GM23338 (cell line): Measurements from ENCODE around the gene RAPGEF4. TPM values are rescaled to one million over a fixed set of nuclear protein-coding genes. Genes with fewer than 3 reads are reported as not detected.

Experiments
- ATAC-seq: fragments of 200-7000 bp; cut with Tn5 transposase; 3 replicates; pipeline ENCODE4 v1.9.1; 2020
- DNase-seq: peaks from one replicate; pipeline ENCODE4 v3.0.0-alpha.2; 2015; ENCODE audit warnings: low spot score
- H2AFZ ChIP-seq: fragments of 200-600 bp; sonication (generic); 2 replicates; pipeline ENCODE4 v1.8.0; 2016; ENCODE audit warnings: antibody characterized with exemption, mild to moderate bottlenecking, moderate library complexity
- H3F3A ChIP-seq: fragments of 200-600 bp; sonication (generic); replicated peaks from 2 replicates; pipeline ENCODE4 v1.8.0; 2017; ENCODE audit warnings: antibody characterized with exemption, mixed run types, low read depth
- H3K27ac ChIP-seq: fragments of 200-600 bp; sonication (generic); 2 replicates; pipeline ENCODE4 v1.6.1; 2016; ENCODE audit warnings: low read depth
- H3K27me3 ChIP-seq: fragments of 200-600 bp; sonication (generic); 2 replicates; pipeline ENCODE4 v1.8.0; 2016; ENCODE audit warnings: mild to moderate bottlenecking, mixed run types, moderate library complexity; ENCODE audit not compliant: insufficient read depth
- H3K36me3 ChIP-seq: fragments of 200-600 bp; sonication (generic); 2 replicates; pipeline ENCODE4 v1.8.0; 2016; ENCODE audit warnings: mild to moderate bottlenecking; ENCODE audit not compliant: insufficient read depth
- H3K4me1 ChIP-seq: fragments of 200-600 bp; sonication (generic); 2 replicates; pipeline ENCODE4 v1.8.0; 2016; ENCODE audit warnings: mild to moderate bottlenecking, moderate library complexity; ENCODE audit not compliant: insufficient read depth
- H3K4me2 ChIP-seq: fragments of 200-600 bp; sonication (generic); 2 replicates; pipeline ENCODE4 v1.7.1; 2017; ENCODE audit warnings: mixed run types
- H3K4me3 ChIP-seq: fragments of 200-600 bp; sonication (generic); 2 replicates; pipeline ENCODE4 v1.6.1; 2016; ENCODE audit warnings: mixed run types
- H3K79me2 ChIP-seq: fragments of 200-600 bp; sonication (generic); replicated peaks from 2 replicates; pipeline ENCODE4 v1.8.0; 2017; ENCODE audit warnings: mild to moderate bottlenecking; ENCODE audit not compliant: insufficient read depth
- H3K9me2 ChIP-seq: fragments of 200-600 bp; sonication (generic); 2 replicates; pipeline ENCODE4 v1.8.0; 2017; ENCODE audit not compliant: insufficient read depth
- H4K20me1 ChIP-seq: fragments of 200-600 bp; sonication (generic); replicated peaks from 2 replicates; pipeline ENCODE4 v1.8.0; 2017; ENCODE audit warnings: mild to moderate bottlenecking; ENCODE audit not compliant: insufficient read depth
- H3K27ac Mint-ChIP-seq: 2 replicates; pipeline ENCODE4 v1.8.0; 2020; ENCODE audit warnings: inconsistent platforms, mild to moderate bottlenecking, moderate library complexity, mixed read lengths
- H3K27me3 Mint-ChIP-seq: 3 replicates; pipeline ENCODE4 v1.8.0; 2022; ENCODE audit warnings: low read depth, mild to moderate bottlenecking, moderate library complexity, mixed read lengths, inconsistent platforms; ENCODE audit not compliant: insufficient read depth, poor library complexity
- H3K36me3 Mint-ChIP-seq: 3 replicates; pipeline ENCODE4 v1.8.0; 2021; ENCODE audit warnings: low read depth, mild to moderate bottlenecking, inconsistent platforms, moderate library complexity, mixed read lengths
- H3K4me1 Mint-ChIP-seq: 3 replicates; pipeline ENCODE4 v1.8.0; 2020; ENCODE audit warnings: mild to moderate bottlenecking, inconsistent platforms, mixed read lengths
- H3K4me3 Mint-ChIP-seq: 3 replicates; pipeline ENCODE4 v1.8.0; 2021; ENCODE audit warnings: moderate library complexity, mild to moderate bottlenecking, inconsistent platforms, mixed read lengths
- H3K9me3 Mint-ChIP-seq: 3 replicates; pipeline ENCODE4 v1.8.0; 2020; ENCODE audit warnings: moderate library complexity, mild to moderate bottlenecking, inconsistent platforms, mixed read lengths
- CREB1 ChIP-seq: fragments of 250-450 bp; sonication (Bioruptor Pico); IDR thresholded peaks from 2 replicates; pipeline ENCODE4 v1.5.0; 2020; ENCODE audit warnings: low read depth, mild to moderate bottlenecking, moderate library complexity
- CTCF ChIP-seq, 2 experiments: fragments of 200-600 bp in 1 of 2; sonication (generic) in 1 of 2; conservative IDR thresholded peaks; 2 replicates each; pipeline versions ENCODE4 v1.5.1 to v1.6.1; 2016 to 2017; ENCODE audit warnings: antibody characterized with exemption in 2 of 2, low read depth in 2 of 2, mild to moderate bottlenecking in 2 of 2, moderate library complexity in 1 of 2
- EZH2 ChIP-seq: fragments of 200-600 bp; sonication (generic); IDR thresholded peaks from one replicate; pipeline ENCODE4 v1.8.0; 2017; ENCODE audit warnings: antibody characterized with exemption, mild to moderate bottlenecking, low read depth; ENCODE audit not compliant: unreplicated experiment
- EZH2phosphoT487 ChIP-seq: fragments of 200-600 bp; sonication (generic); IDR thresholded peaks from one replicate; pipeline ENCODE4 v1.8.1; 2018; ENCODE audit warnings: antibody characterized with exemption; ENCODE audit not compliant: unreplicated experiment
- JUNB ChIP-seq: IDR thresholded peaks from one replicate; pipeline ENCODE4 v1.6.1; 2016; ENCODE audit warnings: antibody characterized with exemption; ENCODE audit not compliant: unreplicated experiment
- NANOG ChIP-seq: IDR thresholded peaks from 2 replicates; pipeline ENCODE4 v1.6.1; 2016; ENCODE audit warnings: antibody characterized with exemption, borderline replicate concordance
- POLR2AphosphoS5 ChIP-seq: IDR thresholded peaks from 2 replicates; pipeline ENCODE4 v1.6.1; 2016; ENCODE audit warnings: antibody characterized with exemption, low read depth
- STAT1 ChIP-seq: IDR thresholded peaks from one replicate; pipeline ENCODE4 v1.6.1; 2016; ENCODE audit warnings: antibody characterized with exemption; ENCODE audit not compliant: unreplicated experiment
- ZNF114 ChIP-seq: fragments of 250-450 bp; sonication (Bioruptor Pico); IDR thresholded peaks from 2 replicates; pipeline ENCODE4 v1.5.0; 2020; ENCODE audit warnings: mild to moderate bottlenecking, moderate library complexity
- ZNF331 ChIP-seq: fragments of 250-450 bp; sonication (Bioruptor Pico); IDR thresholded peaks from 2 replicates; pipeline ENCODE4 v1.5.0; 2020; ENCODE audit warnings: low read depth, mild to moderate bottlenecking, moderate library complexity
- polyA plus RNA-seq: library from polyadenylated mRNA; unstranded; fragments of >200 nt; fragmentation: Nextera tagmentation; extraction: Ambion mirVana; gene quantifications from 2 replicates; pipeline ENCODE4 v1.2.1, GENCODE V29; 2016
- total RNA-seq: library from RNA; depleted of rRNA; stranded (reverse); fragments of >200 nt; shearing (Covaris generic); gene quantifications from 2 replicates; pipeline ENCODE4 v1.2.3, GENCODE V29; 2014
- TF ChIP-seq, protein P1 (sequence below): IDR thresholded peaks from 2 replicates; pipeline ENCODE4 v1.6.1; 2016; ENCODE audit warnings: antibody characterized with exemption
- TF ChIP-seq, protein P2 (sequence below): fragments of 250-450 bp; sonication (Bioruptor Pico); IDR thresholded peaks from 2 replicates; pipeline ENCODE4 v1.5.0; 2020; ENCODE audit warnings: mild to moderate bottlenecking, moderate library complexity
- TF ChIP-seq, protein P3 (sequence below): IDR thresholded peaks from one replicate; pipeline ENCODE4 v1.6.1; 2018; ENCODE audit warnings: antibody characterized with exemption; ENCODE audit not compliant: unreplicated experiment

The RAPGEF4 gene
- total and polyA plus RNA-seq, 2 experiments from 2014 or later = 1.7 to 4.7 TPM

- peaks cover 4% of the 10 kb centered on the region for H3K27me3 Mint-ChIP-seq
- H3K9me3 Mint-ChIP-seq = peaks cover 9% of the 10 kb centered on the region; the same call in 2 of the 3 replicates
- H3K4me1 Mint-ChIP-seq = no peaks in the 10 kb centered on the region
- no peak overlapping the region for H3K4me3 ChIP-seq
- no peak overlapping the region for H3K27ac ChIP-seq
- no peak overlapping the region for H3K4me3 Mint-ChIP-seq
- H2AFZ ChIP-seq = no peak overlapping the region
- no peak overlapping the region for H3K27ac Mint-ChIP-seq
- no peaks in the 10 kb centered on the region for H3K79me2 ChIP-seq
- no peaks in the 10 kb centered on the region for H3K36me3 Mint-ChIP-seq
- no peaks in the 10 kb centered on the region for H4K20me1 ChIP-seq
- ATAC-seq (no peak), DNase-seq (no peak)
- H3K4me1 ChIP-seq = no peaks in the 10 kb centered on the region
- no peak overlapping the region for H3K4me2 ChIP-seq
- TF ChIP-seq ZNF114 (CRISPR knock-in tag) (no peak), ZNF331 (CRISPR knock-in tag) (no peak), NANOG (no peak), EZH2phosphoT487 (no peak), EZH2 (no peak), STAT1 (no peak), POLR2AphosphoS5 (no peak), CREB1 (no peak), CTCF (conservative IDR thresholded peaks at IDR 0.05; ENCODE audit: low read depth in 2 of 2) (no peak), JUNB (no peak)
- TF ChIP-seq, protein P1, sequence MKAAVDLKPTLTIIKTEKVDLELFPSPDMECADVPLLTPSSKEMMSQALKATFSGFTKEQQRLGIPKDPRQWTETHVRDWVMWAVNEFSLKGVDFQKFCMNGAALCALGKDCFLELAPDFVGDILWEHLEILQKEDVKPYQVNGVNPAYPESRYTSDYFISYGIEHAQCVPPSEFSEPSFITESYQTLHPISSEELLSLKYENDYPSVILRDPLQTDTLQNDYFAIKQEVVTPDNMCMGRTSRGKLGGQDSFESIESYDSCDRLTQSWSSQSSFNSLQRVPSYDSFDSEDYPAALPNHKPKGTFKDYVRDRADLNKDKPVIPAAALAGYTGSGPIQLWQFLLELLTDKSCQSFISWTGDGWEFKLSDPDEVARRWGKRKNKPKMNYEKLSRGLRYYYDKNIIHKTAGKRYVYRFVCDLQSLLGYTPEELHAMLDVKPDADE = no peak
- TF ChIP-seq, protein P2, sequence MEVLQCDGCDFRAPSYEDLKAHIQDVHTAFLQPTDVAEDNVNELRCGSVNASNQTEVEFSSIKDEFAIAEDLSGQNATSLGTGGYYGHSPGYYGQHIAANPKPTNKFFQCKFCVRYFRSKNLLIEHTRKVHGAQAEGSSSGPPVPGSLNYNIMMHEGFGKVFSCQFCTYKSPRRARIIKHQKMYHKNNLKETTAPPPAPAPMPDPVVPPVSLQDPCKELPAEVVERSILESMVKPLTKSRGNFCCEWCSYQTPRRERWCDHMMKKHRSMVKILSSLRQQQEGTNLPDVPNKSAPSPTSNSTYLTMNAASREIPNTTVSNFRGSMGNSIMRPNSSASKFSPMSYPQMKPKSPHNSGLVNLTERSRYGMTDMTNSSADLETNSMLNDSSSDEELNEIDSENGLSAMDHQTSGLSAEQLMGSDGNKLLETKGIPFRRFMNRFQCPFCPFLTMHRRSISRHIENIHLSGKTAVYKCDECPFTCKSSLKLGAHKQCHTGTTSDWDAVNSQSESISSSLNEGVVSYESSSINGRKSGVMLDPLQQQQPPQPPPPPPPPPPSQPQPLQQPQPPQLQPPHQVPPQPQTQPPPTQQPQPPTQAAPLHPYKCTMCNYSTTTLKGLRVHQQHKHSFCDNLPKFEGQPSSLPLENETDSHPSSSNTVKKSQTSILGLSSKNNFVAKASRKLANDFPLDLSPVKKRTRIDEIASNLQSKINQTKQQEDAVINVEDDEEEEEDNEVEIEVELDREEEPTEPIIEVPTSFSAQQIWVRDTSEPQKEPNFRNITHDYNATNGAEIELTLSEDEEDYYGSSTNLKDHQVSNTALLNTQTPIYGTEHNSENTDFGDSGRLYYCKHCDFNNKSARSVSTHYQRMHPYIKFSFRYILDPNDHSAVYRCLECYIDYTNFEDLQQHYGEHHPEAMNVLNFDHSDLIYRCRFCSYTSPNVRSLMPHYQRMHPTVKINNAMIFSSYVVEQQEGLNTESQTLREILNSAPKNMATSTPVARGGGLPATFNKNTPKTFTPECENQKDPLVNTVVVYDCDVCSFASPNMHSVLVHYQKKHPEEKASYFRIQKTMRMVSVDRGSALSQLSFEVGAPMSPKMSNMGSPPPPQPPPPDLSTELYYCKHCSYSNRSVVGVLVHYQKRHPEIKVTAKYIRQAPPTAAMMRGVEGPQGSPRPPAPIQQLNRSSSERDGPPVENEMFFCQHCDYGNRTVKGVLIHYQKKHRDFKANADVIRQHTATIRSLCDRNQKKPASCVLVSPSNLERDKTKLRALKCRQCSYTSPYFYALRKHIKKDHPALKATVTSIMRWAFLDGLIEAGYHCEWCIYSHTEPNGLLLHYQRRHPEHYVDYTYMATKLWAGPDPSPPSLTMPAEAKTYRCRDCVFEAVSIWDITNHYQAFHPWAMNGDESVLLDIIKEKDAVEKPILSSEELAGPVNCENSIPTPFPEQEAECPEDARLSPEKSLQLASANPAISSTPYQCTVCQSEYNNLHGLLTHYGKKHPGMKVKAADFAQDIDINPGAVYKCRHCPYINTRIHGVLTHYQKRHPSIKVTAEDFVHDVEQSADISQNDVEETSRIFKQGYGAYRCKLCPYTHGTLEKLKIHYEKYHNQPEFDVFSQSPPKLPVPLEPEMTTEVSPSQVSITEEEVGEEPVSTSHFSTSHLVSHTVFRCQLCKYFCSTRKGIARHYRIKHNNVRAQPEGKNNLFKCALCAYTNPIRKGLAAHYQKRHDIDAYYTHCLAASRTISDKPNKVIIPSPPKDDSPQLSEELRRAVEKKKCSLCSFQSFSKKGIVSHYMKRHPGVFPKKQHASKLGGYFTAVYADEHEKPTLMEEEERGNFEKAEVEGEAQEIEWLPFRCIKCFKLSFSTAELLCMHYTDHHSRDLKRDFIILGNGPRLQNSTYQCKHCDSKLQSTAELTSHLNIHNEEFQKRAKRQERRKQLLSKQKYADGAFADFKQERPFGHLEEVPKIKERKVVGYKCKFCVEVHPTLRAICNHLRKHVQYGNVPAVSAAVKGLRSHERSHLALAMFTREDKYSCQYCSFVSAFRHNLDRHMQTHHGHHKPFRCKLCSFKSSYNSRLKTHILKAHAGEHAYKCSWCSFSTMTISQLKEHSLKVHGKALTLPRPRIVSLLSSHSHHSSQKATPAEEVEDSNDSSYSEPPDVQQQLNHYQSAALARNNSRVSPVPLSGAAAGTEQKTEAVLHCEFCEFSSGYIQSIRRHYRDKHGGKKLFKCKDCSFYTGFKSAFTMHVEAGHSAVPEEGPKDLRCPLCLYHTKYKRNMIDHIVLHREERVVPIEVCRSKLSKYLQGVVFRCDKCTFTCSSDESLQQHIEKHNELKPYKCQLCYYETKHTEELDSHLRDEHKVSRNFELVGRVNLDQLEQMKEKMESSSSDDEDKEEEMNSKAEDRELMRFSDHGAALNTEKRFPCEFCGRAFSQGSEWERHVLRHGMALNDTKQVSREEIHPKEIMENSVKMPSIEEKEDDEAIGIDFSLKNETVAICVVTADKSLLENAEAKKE = no peak
- TF ChIP-seq, protein P3, sequence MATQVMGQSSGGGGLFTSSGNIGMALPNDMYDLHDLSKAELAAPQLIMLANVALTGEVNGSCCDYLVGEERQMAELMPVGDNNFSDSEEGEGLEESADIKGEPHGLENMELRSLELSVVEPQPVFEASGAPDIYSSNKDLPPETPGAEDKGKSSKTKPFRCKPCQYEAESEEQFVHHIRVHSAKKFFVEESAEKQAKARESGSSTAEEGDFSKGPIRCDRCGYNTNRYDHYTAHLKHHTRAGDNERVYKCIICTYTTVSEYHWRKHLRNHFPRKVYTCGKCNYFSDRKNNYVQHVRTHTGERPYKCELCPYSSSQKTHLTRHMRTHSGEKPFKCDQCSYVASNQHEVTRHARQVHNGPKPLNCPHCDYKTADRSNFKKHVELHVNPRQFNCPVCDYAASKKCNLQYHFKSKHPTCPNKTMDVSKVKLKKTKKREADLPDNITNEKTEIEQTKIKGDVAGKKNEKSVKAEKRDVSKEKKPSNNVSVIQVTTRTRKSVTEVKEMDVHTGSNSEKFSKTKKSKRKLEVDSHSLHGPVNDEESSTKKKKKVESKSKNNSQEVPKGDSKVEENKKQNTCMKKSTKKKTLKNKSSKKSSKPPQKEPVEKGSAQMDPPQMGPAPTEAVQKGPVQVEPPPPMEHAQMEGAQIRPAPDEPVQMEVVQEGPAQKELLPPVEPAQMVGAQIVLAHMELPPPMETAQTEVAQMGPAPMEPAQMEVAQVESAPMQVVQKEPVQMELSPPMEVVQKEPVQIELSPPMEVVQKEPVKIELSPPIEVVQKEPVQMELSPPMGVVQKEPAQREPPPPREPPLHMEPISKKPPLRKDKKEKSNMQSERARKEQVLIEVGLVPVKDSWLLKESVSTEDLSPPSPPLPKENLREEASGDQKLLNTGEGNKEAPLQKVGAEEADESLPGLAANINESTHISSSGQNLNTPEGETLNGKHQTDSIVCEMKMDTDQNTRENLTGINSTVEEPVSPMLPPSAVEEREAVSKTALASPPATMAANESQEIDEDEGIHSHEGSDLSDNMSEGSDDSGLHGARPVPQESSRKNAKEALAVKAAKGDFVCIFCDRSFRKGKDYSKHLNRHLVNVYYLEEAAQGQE = no peak
- 0 out of 2 replicates have a peak, but pooled peaks cover 2% of the 10 kb centered on the region for H3K9me2 ChIP-seq
- H3K27me3 ChIP-seq = no peaks in the 10 kb centered on the region
- no peaks in the 10 kb centered on the region for H3F3A ChIP-seq
- H3K36me3 ChIP-seq = no peaks in the 10 kb centered on the region
These were observed 142.6 kb downstream of the RAPGEF4 start for GRCh38 chr2:172878260-172878659.
